ENCODE data around the gene VENTX. TPM values are rescaled to one million over a fixed set of nuclear protein-coding genes. Genes with fewer than 3 reads are reported as not detected.

VENTX gene
- total RNA-seq, 1 experiment from 2014 or later = not detected

DNA sequence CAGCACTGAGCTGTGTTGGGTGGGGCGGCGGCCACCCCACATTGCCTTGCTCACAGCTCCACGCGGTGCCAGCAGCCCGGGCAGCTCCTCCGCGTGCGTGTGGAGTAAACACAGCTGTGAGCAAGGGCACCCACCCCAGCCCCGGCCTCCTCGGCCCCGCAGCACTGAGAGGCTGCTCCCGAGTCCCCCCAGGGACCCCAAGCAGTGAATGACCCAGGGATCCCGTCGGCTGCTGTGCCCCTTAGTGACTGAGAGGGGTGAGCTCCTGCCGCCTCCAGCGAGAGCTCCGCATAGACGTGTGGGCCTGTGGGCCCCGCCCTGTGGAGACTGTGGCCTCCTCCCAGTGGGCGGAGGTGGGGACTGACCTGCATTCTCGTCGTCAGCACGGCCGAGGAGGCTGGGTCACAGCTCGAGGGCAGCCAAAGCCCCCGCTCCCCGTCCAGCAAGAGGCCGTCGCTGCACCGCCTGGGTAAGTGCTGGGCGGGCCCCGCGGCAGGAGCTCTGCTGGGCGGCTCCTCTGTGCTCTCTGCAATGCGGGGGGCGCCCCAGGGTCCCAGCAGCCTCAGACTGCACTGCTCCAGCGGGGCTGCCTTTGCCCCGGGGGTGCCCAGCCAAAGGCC lies 37.6 kb upstream of the VENTX start:
- intact Hi-C loops (cut with micrococcal nuclease; ENCODE audit: unreplicated experiment) (no loop called here), in situ Hi-C loops (cut with HindIII; ENCODE audit: low pct_unique_long_range_greater_than_20kb, low sequenced_read_pairs) (no loop called here)
- H3K4me3 ChIP-seq (ENCODE audit: low read depth in 2 of 2, low read length in 2 of 2) = no peak overlapping the region
- TF ChIP-seq, protein P1, sequence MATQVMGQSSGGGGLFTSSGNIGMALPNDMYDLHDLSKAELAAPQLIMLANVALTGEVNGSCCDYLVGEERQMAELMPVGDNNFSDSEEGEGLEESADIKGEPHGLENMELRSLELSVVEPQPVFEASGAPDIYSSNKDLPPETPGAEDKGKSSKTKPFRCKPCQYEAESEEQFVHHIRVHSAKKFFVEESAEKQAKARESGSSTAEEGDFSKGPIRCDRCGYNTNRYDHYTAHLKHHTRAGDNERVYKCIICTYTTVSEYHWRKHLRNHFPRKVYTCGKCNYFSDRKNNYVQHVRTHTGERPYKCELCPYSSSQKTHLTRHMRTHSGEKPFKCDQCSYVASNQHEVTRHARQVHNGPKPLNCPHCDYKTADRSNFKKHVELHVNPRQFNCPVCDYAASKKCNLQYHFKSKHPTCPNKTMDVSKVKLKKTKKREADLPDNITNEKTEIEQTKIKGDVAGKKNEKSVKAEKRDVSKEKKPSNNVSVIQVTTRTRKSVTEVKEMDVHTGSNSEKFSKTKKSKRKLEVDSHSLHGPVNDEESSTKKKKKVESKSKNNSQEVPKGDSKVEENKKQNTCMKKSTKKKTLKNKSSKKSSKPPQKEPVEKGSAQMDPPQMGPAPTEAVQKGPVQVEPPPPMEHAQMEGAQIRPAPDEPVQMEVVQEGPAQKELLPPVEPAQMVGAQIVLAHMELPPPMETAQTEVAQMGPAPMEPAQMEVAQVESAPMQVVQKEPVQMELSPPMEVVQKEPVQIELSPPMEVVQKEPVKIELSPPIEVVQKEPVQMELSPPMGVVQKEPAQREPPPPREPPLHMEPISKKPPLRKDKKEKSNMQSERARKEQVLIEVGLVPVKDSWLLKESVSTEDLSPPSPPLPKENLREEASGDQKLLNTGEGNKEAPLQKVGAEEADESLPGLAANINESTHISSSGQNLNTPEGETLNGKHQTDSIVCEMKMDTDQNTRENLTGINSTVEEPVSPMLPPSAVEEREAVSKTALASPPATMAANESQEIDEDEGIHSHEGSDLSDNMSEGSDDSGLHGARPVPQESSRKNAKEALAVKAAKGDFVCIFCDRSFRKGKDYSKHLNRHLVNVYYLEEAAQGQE (IDR thresholded peaks at IDR 0.05; ENCODE audit: insufficient read depth in 1 of 2, low read depth in 2 of 2, low read length in 1 of 2) = no peak
- TF ChIP-seq, protein P2, sequence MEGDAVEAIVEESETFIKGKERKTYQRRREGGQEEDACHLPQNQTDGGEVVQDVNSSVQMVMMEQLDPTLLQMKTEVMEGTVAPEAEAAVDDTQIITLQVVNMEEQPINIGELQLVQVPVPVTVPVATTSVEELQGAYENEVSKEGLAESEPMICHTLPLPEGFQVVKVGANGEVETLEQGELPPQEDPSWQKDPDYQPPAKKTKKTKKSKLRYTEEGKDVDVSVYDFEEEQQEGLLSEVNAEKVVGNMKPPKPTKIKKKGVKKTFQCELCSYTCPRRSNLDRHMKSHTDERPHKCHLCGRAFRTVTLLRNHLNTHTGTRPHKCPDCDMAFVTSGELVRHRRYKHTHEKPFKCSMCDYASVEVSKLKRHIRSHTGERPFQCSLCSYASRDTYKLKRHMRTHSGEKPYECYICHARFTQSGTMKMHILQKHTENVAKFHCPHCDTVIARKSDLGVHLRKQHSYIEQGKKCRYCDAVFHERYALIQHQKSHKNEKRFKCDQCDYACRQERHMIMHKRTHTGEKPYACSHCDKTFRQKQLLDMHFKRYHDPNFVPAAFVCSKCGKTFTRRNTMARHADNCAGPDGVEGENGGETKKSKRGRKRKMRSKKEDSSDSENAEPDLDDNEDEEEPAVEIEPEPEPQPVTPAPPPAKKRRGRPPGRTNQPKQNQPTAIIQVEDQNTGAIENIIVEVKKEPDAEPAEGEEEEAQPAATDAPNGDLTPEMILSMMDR (IDR thresholded peaks at IDR 0.05) = no peak
- TF ChIP-seq POLR2AphosphoS5 (IDR thresholded peaks at IDR 0.05; ENCODE audit: low read depth, low read length) (no peak), TCF7L2 (IDR thresholded peaks at IDR 0.05; ENCODE audit: low read depth, low read length) (no peak), SIN3A (IDR thresholded peaks at IDR 0.05; ENCODE audit: borderline replicate concordance, insufficient read depth, low read depth, low read length) (no peak)
- ATAC-seq (no peak), DNase-seq (ENCODE audit: low read depth, low spot score) (no peak)
- H3K27ac ChIP-seq (ENCODE audit: low read length) = no peak overlapping the region
- ChIA-PET CTCF (no interaction called here), POLR2A (no interaction called here)
- H3K4me1 ChIP-seq (ENCODE audit: control insufficient read depth, insufficient read depth, low read length) = no peaks in the 10 kb centered on the region
- no peaks in the 10 kb centered on the region for H3K9me3 ChIP-seq (ENCODE audit: control insufficient read depth, insufficient read depth, low read depth, low read length)
- no peaks in the 10 kb centered on the region for H3K36me3 ChIP-seq (ENCODE audit: control insufficient read depth, insufficient read depth, low read length)
- BruUV-seq (replicated peaks) = no TSS peak
- H3K27me3 ChIP-seq (ENCODE audit: control insufficient read depth, insufficient read depth, low read length) = no peaks in the 10 kb centered on the region

- Histone ChIP-seq H3K27me3 (ENCODE audit: control insufficient read depth, insufficient read depth, low read length) (no peaks in the 10 kb centered on the region), H3K36me3 (ENCODE audit: control insufficient read depth, insufficient read depth, low read length) (no peaks in the 10 kb centered on the region), H3K9me3 (ENCODE audit: control insufficient read depth, insufficient read depth, low read depth, low read length) (no peaks in the 10 kb centered on the region), H3K4me1 (ENCODE audit: control insufficient read depth, insufficient read depth, low read length) (no peaks in the 10 kb centered on the region), H3K4me3 (ENCODE audit: low read depth in 2 of 2, low read length in 2 of 2) (no peak overlapping the region), H3K27ac (ENCODE audit: low read length) (no peak overlapping the region)
- no peak for TF ChIP-seq SIN3A (IDR thresholded peaks at IDR 0.05; ENCODE audit: borderline replicate concordance, insufficient read depth, low read depth, low read length)
- TF ChIP-seq, protein P1 (IDR thresholded peaks at IDR 0.05; ENCODE audit: insufficient read depth in 1 of 2, low read depth in 2 of 2, low read length in 1 of 2) = no peak
- TF ChIP-seq, protein P2 (IDR thresholded peaks at IDR 0.05) = no peak
- no peak for TF ChIP-seq TCF7L2 (IDR thresholded peaks at IDR 0.05; ENCODE audit: low read depth, low read length)
- TF ChIP-seq POLR2AphosphoS5 (IDR thresholded peaks at IDR 0.05; ENCODE audit: low read depth, low read length) = no peak
- no peak for DNase-seq (ENCODE audit: low read depth, low spot score)
- in situ Hi-C loops (cut with HindIII; ENCODE audit: low pct_unique_long_range_greater_than_20kb, low sequenced_read_pairs) (no loop called here), intact Hi-C loops (cut with micrococcal nuclease; ENCODE audit: unreplicated experiment) (no loop called here)
- no TSS peak for BruUV-seq (replicated peaks)
- CTCF ChIA-PET = no interaction called here
- ATAC-seq = no peak
- POLR2A ChIA-PET = no interaction called here
Measured at GRCh38 chr10:133200621-133201031, 37.0 kb upstream of the VENTX start.

Measured in Panc1 (cell line).